ENCODE results near the gene RRBP1. TPM values are rescaled to one million over a fixed set of nuclear protein-coding genes. Genes with fewer than 3 reads are reported as not detected.

The RRBP1 gene
- total RNA-seq, 4 donors from 2014 or later, result 33.7 to 57.7 (median 43.2) TPM

DNA sequence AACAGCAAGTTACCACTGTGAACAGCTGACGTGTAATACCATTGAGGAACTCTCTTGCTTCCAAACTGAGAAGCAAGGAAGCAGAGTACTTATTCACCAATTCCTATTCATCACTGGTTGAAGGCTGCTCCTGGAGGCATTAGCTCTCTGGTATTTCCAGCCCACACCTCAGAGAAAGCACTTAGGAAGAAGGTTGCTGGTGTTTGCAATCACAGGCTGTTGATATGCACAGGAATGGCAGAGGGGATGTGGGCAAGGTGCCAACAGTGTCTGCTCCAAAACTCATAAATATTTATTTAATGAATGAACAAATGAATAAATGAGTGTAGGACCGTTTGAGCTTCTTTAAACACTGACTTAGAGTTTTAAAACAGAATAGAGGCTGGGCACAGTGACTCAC lies 6.9 kb upstream of the RRBP1 start:
- TF ChIP-seq POLR2A (IDR thresholded peaks at IDR 0.05), result no peak
- TF ChIP-seq, protein P1, sequence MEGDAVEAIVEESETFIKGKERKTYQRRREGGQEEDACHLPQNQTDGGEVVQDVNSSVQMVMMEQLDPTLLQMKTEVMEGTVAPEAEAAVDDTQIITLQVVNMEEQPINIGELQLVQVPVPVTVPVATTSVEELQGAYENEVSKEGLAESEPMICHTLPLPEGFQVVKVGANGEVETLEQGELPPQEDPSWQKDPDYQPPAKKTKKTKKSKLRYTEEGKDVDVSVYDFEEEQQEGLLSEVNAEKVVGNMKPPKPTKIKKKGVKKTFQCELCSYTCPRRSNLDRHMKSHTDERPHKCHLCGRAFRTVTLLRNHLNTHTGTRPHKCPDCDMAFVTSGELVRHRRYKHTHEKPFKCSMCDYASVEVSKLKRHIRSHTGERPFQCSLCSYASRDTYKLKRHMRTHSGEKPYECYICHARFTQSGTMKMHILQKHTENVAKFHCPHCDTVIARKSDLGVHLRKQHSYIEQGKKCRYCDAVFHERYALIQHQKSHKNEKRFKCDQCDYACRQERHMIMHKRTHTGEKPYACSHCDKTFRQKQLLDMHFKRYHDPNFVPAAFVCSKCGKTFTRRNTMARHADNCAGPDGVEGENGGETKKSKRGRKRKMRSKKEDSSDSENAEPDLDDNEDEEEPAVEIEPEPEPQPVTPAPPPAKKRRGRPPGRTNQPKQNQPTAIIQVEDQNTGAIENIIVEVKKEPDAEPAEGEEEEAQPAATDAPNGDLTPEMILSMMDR (IDR thresholded peaks at IDR 0.05), result no peak
- no peak for DNase-seq (ENCODE audit: low spot score in 2 of 2)
- intact Hi-C loops (cut with DNase I; ENCODE audit: low total_unique reads), result loop anchor here (10.0 kb wide), 1 partner anchor 316 kb away; no protein-coding TSS in a partner anchor
- no peak overlapping the region for H3K4me3 ChIP-seq (ENCODE audit: low read depth, poor library complexity, severe bottlenecking)
- WGBS, 2 donors, result 40 to 44% methylated on average over 2 of the region's 2 CpGs

DNA sequence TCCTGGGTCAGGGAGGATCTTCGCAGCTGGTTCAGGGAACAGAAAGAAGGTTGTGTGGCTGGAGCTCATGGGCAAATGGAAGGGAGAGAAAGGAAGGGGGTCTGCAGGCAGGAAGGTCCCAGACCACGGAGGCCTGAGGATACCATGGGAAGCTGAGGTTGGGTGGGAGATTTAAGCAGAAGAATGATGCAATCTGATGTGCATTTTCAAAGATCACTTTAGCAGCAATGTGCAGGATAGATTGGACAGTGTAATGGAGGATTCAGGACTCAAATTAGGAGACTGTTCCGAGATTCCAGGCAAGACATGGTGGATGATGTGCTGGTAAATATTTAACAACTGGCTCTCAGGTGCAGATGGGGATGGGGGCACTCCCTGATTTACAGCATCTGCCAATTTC lies 5.8 kb upstream of the RRBP1 start:
- H3K4me3 ChIP-seq (ENCODE audit: low read depth, poor library complexity, severe bottlenecking), result no peak overlapping the region
- no peak for TF ChIP-seq POLR2A (IDR thresholded peaks at IDR 0.05)
- TF ChIP-seq, protein P1 (IDR thresholded peaks at IDR 0.05), result no peak
- DNase-seq (ENCODE audit: low spot score in 2 of 2), result no peak
- intact Hi-C loops (cut with DNase I; ENCODE audit: low total_unique reads), result loop anchor here (10.0 kb wide), 1 partner anchor 317 kb away; no protein-coding TSS in a partner anchor
- WGBS, 2 donors, result 87 to 90% methylated on average over 3 of the region's 3 CpGs

DNA sequence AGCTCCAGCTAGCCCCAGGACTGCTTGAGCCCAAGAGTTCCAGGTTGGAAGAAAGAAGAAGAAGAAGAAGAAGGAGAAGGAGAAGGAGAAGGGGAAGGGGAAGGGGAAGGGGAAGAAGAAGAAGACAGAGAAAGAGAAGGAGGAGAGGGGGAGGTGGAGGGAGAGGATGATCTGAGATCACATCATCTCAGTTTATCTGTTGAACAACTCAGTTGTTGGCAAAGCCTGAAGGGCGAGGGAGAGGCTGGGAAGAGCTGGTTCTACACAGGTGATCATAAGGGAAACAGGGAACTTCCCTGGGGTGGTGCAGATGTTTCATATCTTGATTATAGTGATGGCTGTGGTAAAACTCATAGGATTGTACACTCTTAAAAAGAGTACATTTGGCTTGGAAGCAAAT lies 3.1 kb upstream of the RRBP1 start:
- intact Hi-C loops (cut with DNase I; ENCODE audit: low total_unique reads), result loop anchor here (10.0 kb wide), 1 partner anchor 320 kb away; no protein-coding TSS in a partner anchor
- no peak for DNase-seq (ENCODE audit: low spot score in 2 of 2)
- 38 to 41% methylated on average over 1 of the region's 1 CpG for WGBS, 2 donors
- TF ChIP-seq POLR2A (IDR thresholded peaks at IDR 0.05), result no peak
- TF ChIP-seq, protein P1 (IDR thresholded peaks at IDR 0.05), result no peak
- no peak overlapping the region for H3K4me3 ChIP-seq (ENCODE audit: low read depth, poor library complexity, severe bottlenecking)

DNA sequence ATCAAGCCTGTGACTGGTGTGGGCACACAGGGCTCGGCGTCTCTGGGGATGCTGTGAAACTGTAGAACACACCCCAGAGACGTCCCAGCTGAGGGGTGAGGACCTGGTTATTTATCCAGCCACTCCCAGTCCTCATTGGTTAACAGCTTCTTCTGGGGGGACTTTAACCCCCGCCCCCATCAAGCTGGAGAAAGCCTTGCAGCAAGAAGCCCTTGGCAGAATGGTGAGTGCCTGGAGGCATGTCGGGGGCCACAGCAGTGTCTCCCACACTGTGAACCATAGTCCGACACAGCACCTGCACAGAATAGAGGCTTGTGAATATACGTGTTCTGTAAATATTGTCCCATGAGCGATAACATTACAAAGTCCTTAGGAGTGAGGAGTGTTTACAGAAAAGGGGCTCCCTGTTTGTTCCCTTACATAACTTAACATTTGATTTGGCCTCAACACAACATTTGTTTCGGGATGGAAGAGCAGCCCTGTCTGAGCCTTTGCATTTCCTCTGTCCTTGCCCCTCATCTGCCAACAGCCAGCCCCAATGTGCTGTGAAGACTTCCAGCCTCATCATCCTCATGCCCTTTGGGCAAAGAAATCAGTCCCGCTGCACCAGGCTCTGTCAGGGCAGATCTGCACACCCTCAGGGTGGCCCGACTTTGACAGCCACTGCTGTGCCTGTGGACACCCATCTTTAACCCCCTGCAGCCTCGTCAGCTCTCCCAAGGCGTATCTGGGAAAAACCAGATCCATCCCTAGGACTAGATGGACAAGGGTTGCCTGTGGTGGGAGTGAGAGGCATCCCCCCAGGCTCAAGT lies 2.2 kb upstream of the RRBP1 start:
- 80 to 81% methylated on average over 13 of the region's 13 CpGs for WGBS, 2 donors
- no peak overlapping the region for H3K4me3 ChIP-seq (ENCODE audit: low read depth, poor library complexity, severe bottlenecking)

DNA sequence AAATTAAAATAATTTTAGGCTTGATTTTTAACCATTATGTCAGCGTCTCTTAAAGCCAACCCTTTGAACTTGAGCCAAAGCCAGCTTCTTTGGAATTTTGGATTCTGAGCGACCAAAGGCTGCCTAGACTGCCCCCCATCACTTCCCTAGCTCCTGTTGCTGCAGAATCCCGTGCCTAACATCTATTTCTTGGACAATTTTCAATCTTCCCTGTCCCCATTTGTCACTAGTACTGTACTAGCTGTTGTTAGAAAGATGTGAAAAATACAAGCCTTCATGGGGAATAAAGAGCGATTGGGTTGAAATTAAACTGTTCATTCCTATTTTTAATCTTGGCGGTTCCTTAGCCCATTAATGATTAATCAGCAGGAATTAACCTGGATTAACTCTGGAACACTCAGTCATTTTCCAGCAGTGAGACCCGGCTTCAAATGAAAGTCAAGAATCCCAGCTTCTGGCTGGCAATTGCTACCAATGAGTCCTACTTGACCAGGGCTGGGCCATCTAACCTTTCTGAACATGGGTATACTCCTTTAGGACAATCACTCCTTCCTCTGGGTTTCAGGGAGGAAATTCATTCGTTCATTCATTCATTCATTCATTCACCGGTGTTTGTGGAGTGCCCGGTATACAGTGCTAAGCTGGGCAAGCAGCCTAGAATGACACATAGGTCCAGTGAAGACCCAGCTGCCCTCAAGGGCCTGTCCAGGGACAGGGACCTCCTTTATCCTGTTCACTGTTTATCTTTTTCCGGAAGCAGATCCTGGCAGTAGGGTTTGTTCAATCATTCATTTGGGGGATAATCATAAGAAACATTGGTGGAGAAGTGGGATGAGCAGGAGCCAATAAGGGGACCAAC lies 1.4 kb upstream of the RRBP1 start:
- 70 to 77% methylated on average over 10 of the region's 10 CpGs for WGBS, 2 donors
- peak in 1 of 2 donors; percentile 74 for DNase-seq (ENCODE audit: low spot score in 2 of 2)
- intact Hi-C loops (cut with DNase I; ENCODE audit: low total_unique reads), result loop anchor here (5.0 to 10.0 kb wide), 2 partner anchors 146 to 321 kb away; no protein-coding TSS in a partner anchor
- no peak overlapping the region for H3K4me3 ChIP-seq (ENCODE audit: low read depth, poor library complexity, severe bottlenecking)
- TF ChIP-seq POLR2A (IDR thresholded peaks at IDR 0.05), result no peak
- TF ChIP-seq, protein P1 (IDR thresholded peaks at IDR 0.05), result no peak

More for the DNA sequence above, 2.2 kb upstream of the RRBP1 start:
- TF ChIP-seq POLR2A (IDR thresholded peaks at IDR 0.05), result no peak
- TF ChIP-seq, protein P1 (IDR thresholded peaks at IDR 0.05), result no peak
- peak in 1 of 2 donors; percentile 74 for DNase-seq (ENCODE audit: low spot score in 2 of 2)
- intact Hi-C loops (cut with DNase I; ENCODE audit: low total_unique reads), result loop anchor here (5.0 to 10.0 kb wide), 2 partner anchors 147 to 321 kb away; no protein-coding TSS in a partner anchor

Measured in lower leg skin (tissue), 4 donors.